Measurements from ENCODE around the gene SLC25A11.
A peak's percentile ranks its signal among the peaks of the same experiment; 100 is the strongest.
"Not testable (repeated sequence)": the region's sequence is repeated elsewhere in the genome, so short reads cannot be mapped to it uniquely, and the experiment has no call there.

The SLC25A11 gene

GRCh38 chr17:4920351-4921048 lies 19.3 kb downstream of the SLC25A11 start:
- H3K27ac ChIP-seq (ENCODE audit: low read depth, low read length), result peak overlapping the region; percentile 22
- H3K18ac ChIP-seq (ENCODE audit: low read length), result no peak overlapping the region
- H2AFZ ChIP-seq (ENCODE audit: insufficient read depth, low read length, poor library complexity), result no peak overlapping the region
- peaks cover 3% of the 10 kb centered on the region for H3K79me1 ChIP-seq (ENCODE audit: low read length)
- no CpG with 5 or more reads among the region's 10 CpGs for WGBS (ENCODE audit: extremely low coverage, insufficient coverage, insufficient read length)
- no peak overlapping the region for H3K4me2 ChIP-seq (ENCODE audit: low read length)
- peak overlapping the region; percentile 12 for H2BK120ac ChIP-seq (ENCODE audit: insufficient read depth, low read length, poor library complexity)
- H3K36me3 ChIP-seq (ENCODE audit: control insufficient read depth in 1 of 2, insufficient read depth in 2 of 2, low read length in 2 of 2), result peaks cover 0 to under 1% of the 10 kb centered on the region in 2 experiments
- H3K4me1 ChIP-seq (ENCODE audit: control insufficient read depth in 1 of 2, insufficient read depth in 2 of 2, low read length in 2 of 2), result peaks cover 6 to 10% of the 10 kb centered on the region in 2 experiments
- H3K9ac ChIP-seq (ENCODE audit: low read length), result no peak overlapping the region
- H3K4ac ChIP-seq (ENCODE audit: low read depth, low read length), result no peak overlapping the region
- peak overlapping the region; percentile 6 for H2BK12ac ChIP-seq (ENCODE audit: low read length)
- H4K8ac ChIP-seq (ENCODE audit: low read depth, low read length), result peak overlapping the region; percentile 48
- no peak overlapping the region for H2AK5ac ChIP-seq (ENCODE audit: low read length)
- no peak overlapping the region for H3K23ac ChIP-seq (ENCODE audit: low read length)
- peak; percentile 87 to 92 for DNase-seq
- no peak overlapping the region for H3K4me3 ChIP-seq (ENCODE audit: low read depth, low read length)
- H3K79me2 ChIP-seq (ENCODE audit: control insufficient read depth, insufficient read depth, low read length, poor library complexity), result no peaks in the 10 kb centered on the region
- no peak overlapping the region for H3K14ac ChIP-seq (ENCODE audit: low read length)
- H2BK5ac ChIP-seq (ENCODE audit: low read depth, low read length, poor library complexity), result no peak overlapping the region
- H3K9me3 ChIP-seq (ENCODE audit: insufficient read depth, low read depth, low read length), result no peaks in the 10 kb centered on the region
- peak overlapping the region; percentile 9 for H4K91ac ChIP-seq (ENCODE audit: low read depth, low read length)
- H3K27me3 ChIP-seq (ENCODE audit: insufficient read depth, low read length), result no peaks in the 10 kb centered on the region
- H4K12ac ChIP-seq (ENCODE audit: low read depth, low read length), result no peak overlapping the region

- Histone ChIP-seq H3K27me3 (ENCODE audit: insufficient read depth, low read length) (no peaks in the 10 kb centered on the region), H3K9me3 (ENCODE audit: insufficient read depth, low read depth, low read length) (no peaks in the 10 kb centered on the region), H4K12ac (ENCODE audit: low read depth, low read length) (peak overlapping the region; percentile 18), H3K4me1 (ENCODE audit: control insufficient read depth in 1 of 2, insufficient read depth in 2 of 2, low read length in 2 of 2) (peaks cover 6 to 10% of the 10 kb centered on the region in 2 experiments), H2AFZ (ENCODE audit: insufficient read depth, low read length, poor library complexity) (no peak overlapping the region), H3K4ac (ENCODE audit: low read depth, low read length) (no peak overlapping the region), H4K8ac (ENCODE audit: low read depth, low read length) (no peak overlapping the region), H3K79me2 (ENCODE audit: control insufficient read depth, insufficient read depth, low read length, poor library complexity) (no peaks in the 10 kb centered on the region), H2BK120ac (ENCODE audit: insufficient read depth, low read length, poor library complexity) (peak overlapping the region; percentile 51), H3K14ac (ENCODE audit: low read length) (no peak overlapping the region), H3K79me1 (ENCODE audit: low read length) (peaks cover 3% of the 10 kb centered on the region), H3K9ac (ENCODE audit: low read length) (no peak overlapping the region), H3K4me2 (ENCODE audit: low read length) (no peak overlapping the region), H3K36me3 (ENCODE audit: control insufficient read depth in 1 of 2, insufficient read depth in 2 of 2, low read length in 2 of 2) (no peaks in the 10 kb centered on the region), H3K27ac (ENCODE audit: low read depth, low read length) (peak overlapping the region; percentile 56), H2BK12ac (ENCODE audit: low read length) (no peak overlapping the region), H3K23ac (ENCODE audit: low read length) (no peak overlapping the region), H4K91ac (ENCODE audit: low read depth, low read length) (no peak overlapping the region), H2AK5ac (ENCODE audit: low read length) (no peak overlapping the region), H2BK5ac (ENCODE audit: low read depth, low read length, poor library complexity) (peak overlapping the region; percentile 21), H3K4me3 (ENCODE audit: low read depth, low read length) (no peak overlapping the region), H3K18ac (ENCODE audit: low read length) (no peak overlapping the region)
- no CpG with 5 or more reads among the region's 8 CpGs for WGBS (ENCODE audit: extremely low coverage, insufficient coverage, insufficient read length)
- peak in 1 of 2 donors; percentile 52 for DNase-seq
Measured at GRCh38 chr17:4919511-4920047, 20.3 kb downstream of the SLC25A11 start.

GRCh38 chr17:4914551-4914950 lies 25.3 kb downstream of the SLC25A11 start:
- not testable (repeated sequence) for DNase-seq; H2BK5ac ChIP-seq (ENCODE audit: low read depth, low read length, poor library complexity); H2AFZ ChIP-seq (ENCODE audit: insufficient read depth, low read length, poor library complexity); H3K9me3 ChIP-seq (ENCODE audit: insufficient read depth, low read depth, low read length); H2BK120ac ChIP-seq (ENCODE audit: insufficient read depth, low read length, poor library complexity); H3K36me3 ChIP-seq (ENCODE audit: control insufficient read depth in 1 of 2, insufficient read depth in 2 of 2, low read length in 2 of 2); H3K4me2 ChIP-seq (ENCODE audit: low read length); H4K12ac ChIP-seq (ENCODE audit: low read depth, low read length); H3K27me3 ChIP-seq (ENCODE audit: insufficient read depth, low read length); H3K79me2 ChIP-seq (ENCODE audit: control insufficient read depth, insufficient read depth, low read length, poor library complexity); H4K91ac ChIP-seq (ENCODE audit: low read depth, low read length); H3K9ac ChIP-seq (ENCODE audit: low read length); H3K4ac ChIP-seq (ENCODE audit: low read depth, low read length); H3K18ac ChIP-seq (ENCODE audit: low read length); H3K79me1 ChIP-seq (ENCODE audit: low read length); H2BK12ac ChIP-seq (ENCODE audit: low read length); H3K4me1 ChIP-seq (ENCODE audit: control insufficient read depth in 1 of 2, insufficient read depth in 2 of 2, low read length in 2 of 2); H4K8ac ChIP-seq (ENCODE audit: low read depth, low read length); H3K14ac ChIP-seq (ENCODE audit: low read length); H3K4me3 ChIP-seq (ENCODE audit: low read depth, low read length); H3K23ac ChIP-seq (ENCODE audit: low read length); H3K27ac ChIP-seq (ENCODE audit: low read depth, low read length); H2AK5ac ChIP-seq (ENCODE audit: low read length)
- no CpG with 5 or more reads among the region's 4 CpGs for WGBS (ENCODE audit: extremely low coverage, insufficient coverage, insufficient read length)

GRCh38 chr17:4913994-4914393 lies 25.9 kb downstream of the SLC25A11 start:
- no peaks in the 10 kb centered on the region for H3K27me3 ChIP-seq (ENCODE audit: insufficient read depth, low read length)
- H3K18ac ChIP-seq (ENCODE audit: low read length), result no peak overlapping the region
- H3K4me1 ChIP-seq (ENCODE audit: control insufficient read depth in 1 of 2, insufficient read depth in 2 of 2, low read length in 2 of 2), result peaks cover 5 to 8% of the 10 kb centered on the region in 2 experiments
- no peak overlapping the region for H4K91ac ChIP-seq (ENCODE audit: low read depth, low read length)
- no peak overlapping the region for H3K4me3 ChIP-seq (ENCODE audit: low read depth, low read length)
- no peak overlapping the region for H3K27ac ChIP-seq (ENCODE audit: low read depth, low read length)
- no peak overlapping the region for H4K8ac ChIP-seq (ENCODE audit: low read depth, low read length)
- H2BK120ac ChIP-seq (ENCODE audit: insufficient read depth, low read length, poor library complexity), result no peak overlapping the region
- no CpG with 5 or more reads among the region's 1 CpG for WGBS (ENCODE audit: extremely low coverage, insufficient coverage, insufficient read length)
- H3K9ac ChIP-seq (ENCODE audit: low read length), result no peak overlapping the region
- no peak overlapping the region for H3K23ac ChIP-seq (ENCODE audit: low read length)
- H3K4ac ChIP-seq (ENCODE audit: low read depth, low read length), result no peak overlapping the region
- H3K14ac ChIP-seq (ENCODE audit: low read length), result no peak overlapping the region
- H3K4me2 ChIP-seq (ENCODE audit: low read length), result no peak overlapping the region
- H3K79me2 ChIP-seq (ENCODE audit: control insufficient read depth, insufficient read depth, low read length, poor library complexity), result peaks cover 2% of the 10 kb centered on the region
- no peak overlapping the region for H2AFZ ChIP-seq (ENCODE audit: insufficient read depth, low read length, poor library complexity)
- H2AK5ac ChIP-seq (ENCODE audit: low read length), result no peak overlapping the region
- no peak overlapping the region for H2BK5ac ChIP-seq (ENCODE audit: low read depth, low read length, poor library complexity)
- H4K12ac ChIP-seq (ENCODE audit: low read depth, low read length), result no peak overlapping the region
- H3K36me3 ChIP-seq (ENCODE audit: control insufficient read depth in 1 of 2, insufficient read depth in 2 of 2, low read length in 2 of 2), result no peaks in the 10 kb centered on the region
- no peak overlapping the region for H2BK12ac ChIP-seq (ENCODE audit: low read length)
- no peak for DNase-seq
- no peaks in the 10 kb centered on the region for H3K9me3 ChIP-seq (ENCODE audit: insufficient read depth, low read depth, low read length)
- H3K79me1 ChIP-seq (ENCODE audit: low read length), result peaks cover 4% of the 10 kb centered on the region

Measured in trophoblast cell (in vitro differentiated cells and primary cell).